GM10248 (cell line): ENCODE results near the gene ATP11A.

Source experiments
- CTCF ChIA-PET: fragments of 300-600 bp; sonication (Branson Sonifier 250); formaldehyde crosslinking; extraction: SDS; loops from one replicate; lab custom pipeline; 2021; ENCODE audit warnings: antibody characterized with exemption; lab: Yijun Ruan, JAX
- POLR2A ChIA-PET: fragments of 350-650 bp; sonication (Branson Sonifier 250); formaldehyde crosslinking; extraction: SDS; loops from one replicate; lab custom pipeline; 2020; ENCODE audit warnings: antibody characterized with exemption; lab: Yijun Ruan, JAX
- DNase-seq: peaks from one replicate; pipeline ENCODE4 v3.0.0; 2012; ENCODE audit errors: extremely low spot score
- CTCF ChIP-seq: IDR thresholded peaks from 2 replicates; pipeline ENCODE4 v1.5.1; 2012; ENCODE audit warnings: mild to moderate bottlenecking, low read depth; ENCODE audit errors: extremely low read depth, missing control alignments, control extremely low read depth

ATP11A gene

DNA sequence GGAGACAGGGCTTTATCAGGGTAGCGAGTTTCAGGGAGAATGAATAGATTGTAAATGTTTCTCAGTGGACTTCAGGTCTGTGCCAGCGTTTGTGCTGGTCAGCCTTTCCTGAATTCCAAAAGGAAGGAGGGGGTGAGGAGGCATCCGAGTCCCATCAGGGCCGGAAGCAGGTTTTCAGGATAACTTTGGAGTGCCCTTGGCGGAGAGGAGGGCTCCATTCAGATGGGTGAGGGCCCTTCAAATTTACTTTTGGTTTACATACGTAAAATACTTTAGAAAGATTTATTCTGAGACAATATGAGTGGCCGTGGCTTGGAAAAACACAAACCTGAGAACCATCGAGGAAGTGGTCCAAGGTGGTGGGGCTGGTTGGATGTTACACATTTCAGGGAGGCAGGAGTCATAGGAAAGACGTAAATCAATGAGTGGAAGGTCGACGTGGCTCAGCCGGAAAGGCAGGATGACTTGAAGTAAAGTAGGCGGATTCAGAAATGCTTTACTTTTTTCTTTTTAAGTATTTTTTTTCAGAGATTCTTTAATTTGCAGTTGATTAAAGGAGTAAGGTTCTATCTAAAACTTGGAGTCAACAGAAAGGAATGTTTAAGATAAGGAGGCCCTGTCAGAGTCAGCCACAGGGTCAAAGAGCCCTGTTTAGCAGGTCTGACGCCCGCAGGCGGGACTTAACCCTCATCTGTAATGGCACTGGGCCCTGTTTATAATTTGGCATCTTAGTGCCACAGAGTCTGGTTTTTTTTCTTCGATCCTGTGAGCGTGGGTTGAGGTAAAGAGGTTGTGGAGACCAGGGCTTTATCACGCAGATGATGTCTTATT is 32.8 kb downstream of the ATP11A start:
- no peak for DNase-seq
- ChIA-PET CTCF (interaction anchor here (1.5 kb wide), 1 partner anchor 70 kb away, joined by 3 read pairs; no protein-coding TSS in a partner anchor), POLR2A (no interaction called here)
- TF ChIP-seq CTCF = no peak

GRCh38 chr13:112723771-112724170 is 33.9 kb downstream of the ATP11A start:
- ChIA-PET POLR2A (no interaction called here), CTCF (interaction anchor here (1.5 kb wide), 1 partner anchor 72 kb away, joined by 3 read pairs; no protein-coding TSS in a partner anchor)
- no peak for TF ChIP-seq CTCF
- DNase-seq = no peak

- CTCF ChIA-PET = interaction anchor here (1.2 to 1.3 kb wide), 2 partner anchors 9 to 13 kb away, joined by 3 to 4 read pairs; no protein-coding TSS in a partner anchor
- no peak for DNase-seq
- TF ChIP-seq CTCF = no peak
- POLR2A ChIA-PET = no interaction called here
Measured at GRCh38 chr13:112724788-112725345, 35.0 kb downstream of the ATP11A start.

DNA sequence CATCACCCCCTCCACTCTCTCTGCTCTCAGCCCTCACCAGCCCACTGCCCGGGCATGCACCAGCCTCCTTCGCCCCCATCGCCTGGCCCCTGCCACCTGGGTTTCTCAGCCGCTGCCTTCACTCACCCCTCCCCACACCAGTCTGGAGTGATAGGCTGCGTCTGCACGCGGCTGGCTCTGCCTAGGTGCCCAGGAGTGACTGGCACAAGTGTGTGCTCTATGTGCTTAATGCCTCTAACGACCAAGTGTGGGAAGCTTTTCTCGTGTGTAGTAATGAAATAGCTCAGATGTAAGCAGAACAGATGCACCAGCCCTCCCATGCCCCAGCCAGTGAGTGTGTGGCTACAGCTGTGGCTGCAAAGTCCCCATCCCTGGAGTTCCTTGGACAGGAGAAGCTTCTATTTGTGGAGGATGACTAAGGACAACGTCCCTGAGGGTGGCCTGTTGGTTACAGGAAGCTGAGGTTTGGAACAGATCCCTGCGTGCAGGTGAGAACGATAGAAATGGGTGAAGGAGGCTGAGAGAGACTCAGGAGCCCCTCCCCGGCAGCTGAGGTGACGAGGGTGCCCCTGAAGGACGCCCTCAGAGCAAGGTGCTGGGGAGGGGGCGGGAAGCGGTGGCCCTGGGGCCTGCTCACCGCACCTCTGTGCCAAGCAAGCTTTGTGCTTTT is 35.6 kb downstream of the ATP11A start:
- no peak for DNase-seq
- POLR2A ChIA-PET = no interaction called here

DNA sequence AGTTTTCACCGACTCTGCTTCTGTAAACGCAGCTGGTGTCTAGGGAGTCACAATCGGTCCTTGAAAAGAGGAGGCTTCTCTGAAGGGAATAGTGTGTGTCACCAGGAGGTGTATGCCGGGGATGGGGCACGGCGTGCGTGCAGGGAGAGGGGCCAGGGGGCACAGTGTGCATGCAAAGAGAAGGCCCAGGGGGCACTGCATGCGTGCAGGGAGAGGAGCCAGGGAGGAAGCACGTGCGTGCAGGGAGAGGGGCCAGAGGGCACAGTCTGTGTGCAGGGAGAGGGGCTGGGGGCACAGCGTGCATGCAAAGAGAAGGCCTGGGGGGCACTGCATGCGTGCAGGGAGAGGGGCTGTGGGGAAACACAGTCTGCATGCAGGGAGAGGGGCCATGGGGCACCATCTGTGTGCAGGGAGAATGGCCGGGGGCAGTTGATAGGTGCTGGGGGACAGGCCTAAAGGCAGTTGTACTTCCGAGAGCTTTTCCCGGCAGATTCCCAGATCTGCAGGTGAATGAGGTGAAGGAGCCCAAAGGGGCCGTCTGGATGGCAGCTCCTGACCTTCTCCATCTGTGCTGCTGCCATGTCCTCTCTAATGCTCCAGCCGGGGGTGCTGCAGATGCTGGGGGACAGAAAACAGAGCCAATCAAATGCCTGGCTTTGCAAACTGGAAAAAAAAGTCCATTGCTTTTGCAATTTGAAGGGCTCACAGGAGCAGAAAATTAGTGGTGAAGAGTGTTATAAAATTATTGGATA is 36.4 kb downstream of the ATP11A start:
- POLR2A ChIA-PET = no interaction called here
- TF ChIP-seq CTCF = no peak
- no peak for DNase-seq
- CTCF ChIA-PET = interaction anchor here (1.3 kb wide), 1 partner anchor 12 kb away, joined by 4 read pairs; no protein-coding TSS in a partner anchor

More for the DNA sequence above, 35.6 kb downstream of the ATP11A start:
- no peak for TF ChIP-seq CTCF
- CTCF ChIA-PET = interaction anchor here (1.2 to 1.3 kb wide), 2 partner anchors 8 to 13 kb away, joined by 3 to 4 read pairs; no protein-coding TSS in a partner anchor

GRCh38 chr13:112727581-112727980 is 37.7 kb downstream of the ATP11A start:
- POLR2A ChIA-PET = no interaction called here
- no peak for TF ChIP-seq CTCF
- CTCF ChIA-PET = no interaction called here
- DNase-seq = no peak
